AG09309 (cell line): ENCODE measurements around the gene EPYC.

Experiments
- DNase-seq: peaks from one replicate; pipeline ENCODE4 v3.0.0-alpha.2; 2010; ENCODE audit warnings: low read depth
- H3K4me3 ChIP-seq: 2 replicates; pipeline ENCODE4 v1.5.1; 2011; ENCODE audit warnings: mild to moderate bottlenecking, low read depth, low read length, moderate library complexity; ENCODE audit not compliant: control insufficient read depth
- CTCF ChIP-seq: IDR thresholded peaks from 2 replicates; pipeline ENCODE4 v1.5.1; 2011; ENCODE audit warnings: mild to moderate bottlenecking, low read depth, low read length, inconsistent platforms; ENCODE audit not compliant: insufficient read depth, control insufficient read depth; ENCODE audit errors: missing control alignments

EPYC gene

GRCh38 chr12:90954428-90954827 lies 50.3 kb downstream of the EPYC start:
- no peak overlapping the region for H3K4me3 ChIP-seq
- DNase-seq, result no peak
- no peak for TF ChIP-seq CTCF

GRCh38 chr12:90953956-90954421 lies 50.8 kb downstream of the EPYC start:
- no peak for DNase-seq
- no peak overlapping the region for H3K4me3 ChIP-seq
- TF ChIP-seq CTCF, result peak; percentile 18

GRCh38 chr12:90951432-90952105 lies 53.2 kb downstream of the EPYC start:
- DNase-seq, result no peak
- no peak for TF ChIP-seq CTCF
- H3K4me3 ChIP-seq, result no peak overlapping the region

DNA sequence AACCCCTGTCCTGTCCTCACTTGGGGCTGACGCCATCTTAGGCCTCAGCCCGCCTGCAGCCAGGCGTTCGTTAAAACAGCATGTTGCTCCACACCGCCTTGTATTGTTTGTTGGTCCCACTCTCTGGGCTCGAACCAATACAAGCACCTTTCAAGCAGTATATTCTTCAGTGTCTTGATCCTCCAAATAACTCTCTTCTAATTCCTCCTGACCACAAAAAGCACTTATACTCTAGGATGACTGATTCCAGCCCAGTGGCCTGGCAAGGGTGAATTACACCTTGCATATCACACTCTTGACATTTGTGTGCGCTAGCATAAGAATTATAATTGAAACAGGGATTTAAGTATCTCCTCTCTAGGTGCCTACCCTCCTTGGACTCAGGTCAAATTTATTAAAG lies 56.9 kb downstream of the EPYC start:
- no peak for DNase-seq
- no peak for TF ChIP-seq CTCF
- no peak overlapping the region for H3K4me3 ChIP-seq

DNA sequence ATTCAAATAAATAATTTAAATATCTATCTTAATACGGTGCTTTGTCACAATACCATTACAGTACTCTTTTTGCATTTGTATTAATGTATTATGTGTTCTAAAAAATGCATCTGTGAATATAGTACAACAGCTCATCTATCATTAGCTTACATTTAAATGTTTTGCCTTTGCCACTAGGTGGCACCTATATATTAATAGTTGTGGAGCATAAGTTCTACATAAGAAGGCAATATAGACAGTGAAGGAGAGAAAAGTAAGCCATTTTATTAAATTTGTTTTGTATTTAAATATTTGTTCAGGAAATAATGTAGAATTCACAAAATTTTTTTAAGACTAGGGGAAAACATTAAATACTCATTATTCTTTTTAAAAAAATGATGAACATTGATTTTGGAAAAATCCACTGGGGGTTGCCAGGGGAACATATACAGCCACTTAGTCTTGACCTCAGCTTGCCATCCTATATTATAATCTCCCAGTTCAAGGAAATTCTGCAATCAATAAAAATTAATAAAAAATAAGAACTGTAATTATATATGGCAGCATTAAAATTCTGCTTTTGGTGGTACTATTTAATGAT lies 59.6 kb downstream of the EPYC start:
- TF ChIP-seq CTCF, result peak; percentile 21
- no peak for DNase-seq
- H3K4me3 ChIP-seq, result no peak overlapping the region

DNA sequence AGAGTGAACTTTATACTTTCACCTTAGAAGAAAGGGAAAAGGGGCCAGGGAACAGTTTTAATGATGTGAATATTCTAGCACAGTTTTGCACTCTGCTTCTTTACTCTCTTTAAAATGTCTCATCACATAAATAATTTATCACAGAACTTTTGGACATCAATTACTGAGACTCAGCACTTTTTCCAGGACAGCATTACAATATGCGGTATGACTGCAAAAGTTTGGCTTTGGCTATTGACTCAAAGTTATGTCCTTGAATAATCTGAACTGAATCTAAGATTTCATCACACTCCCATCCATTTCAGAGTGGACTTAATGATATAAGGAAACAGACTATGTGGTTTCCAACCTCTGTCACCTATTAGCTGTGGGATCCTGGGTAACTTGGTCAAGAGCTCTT lies 61.5 kb downstream of the EPYC start:
- no peak for DNase-seq
- no peak for TF ChIP-seq CTCF
- H3K4me3 ChIP-seq, result no peak overlapping the region
